ENCODE measurements around the gene FFAR1.

GRCh38 chr19:35355791-35356460 is 8.2 kb downstream of the FFAR1 start:
- no peak for TF ChIP-seq POLR2A (IDR thresholded peaks at IDR 0.05; ENCODE audit: low read length)
- TF ChIP-seq GATA1 (IDR thresholded peaks at IDR 0.05; ENCODE audit: low read depth, low read length): no peak

All from erythroblast (primary cell).